ENCODE measurements around the gene SMYD3. TPM values are rescaled to one million over a fixed set of nuclear protein-coding genes. Genes with fewer than 3 reads are reported as not detected.

SMYD3 gene
- polyA plus RNA-seq, 2 of the 4 experiments (the other 2 are of a cell fraction): 18.2 to 35.2 TPM

- peak overlapping the region; percentile 16; the same call in 1 of the 3 replicates for H3K4me2 ChIP-seq
- TF ChIP-seq RAD21 (conservative IDR thresholded peaks at IDR 0.05 in 1 of 2, IDR thresholded peaks at IDR 0.05 in 1 of 2) (no peak), USF2 (IDR thresholded peaks at IDR 0.05) (no peak), HMGXB4 (CRISPR knock-in tag; IDR thresholded peaks at IDR 0.05; ENCODE audit: borderline replicate concordance) (no peak), TP53 (CRISPR knock-in tag; IDR thresholded peaks at IDR 0.05) (no peak), POLR2A (IDR thresholded peaks at IDR 0.05; ENCODE audit: low read length) (no peak), POLR2AphosphoS2 (conservative IDR thresholded peaks at IDR 0.05; ENCODE audit: low read length) (no peak), HDAC2 (IDR thresholded peaks at IDR 0.05) (no peak), BHLHE40 (IDR thresholded peaks at IDR 0.05; ENCODE audit: low read depth, low read length) (no peak), ESRRA (IDR thresholded peaks at IDR 0.05; ENCODE audit: borderline replicate concordance, low read length) (no peak), ZNF302 (CRISPR knock-in tag; IDR thresholded peaks at IDR 0.05) (no peak), E2F6 (IDR thresholded peaks at IDR 0.05; ENCODE audit: borderline replicate concordance, low read depth) (no peak)
- TF ChIP-seq, protein P1, sequence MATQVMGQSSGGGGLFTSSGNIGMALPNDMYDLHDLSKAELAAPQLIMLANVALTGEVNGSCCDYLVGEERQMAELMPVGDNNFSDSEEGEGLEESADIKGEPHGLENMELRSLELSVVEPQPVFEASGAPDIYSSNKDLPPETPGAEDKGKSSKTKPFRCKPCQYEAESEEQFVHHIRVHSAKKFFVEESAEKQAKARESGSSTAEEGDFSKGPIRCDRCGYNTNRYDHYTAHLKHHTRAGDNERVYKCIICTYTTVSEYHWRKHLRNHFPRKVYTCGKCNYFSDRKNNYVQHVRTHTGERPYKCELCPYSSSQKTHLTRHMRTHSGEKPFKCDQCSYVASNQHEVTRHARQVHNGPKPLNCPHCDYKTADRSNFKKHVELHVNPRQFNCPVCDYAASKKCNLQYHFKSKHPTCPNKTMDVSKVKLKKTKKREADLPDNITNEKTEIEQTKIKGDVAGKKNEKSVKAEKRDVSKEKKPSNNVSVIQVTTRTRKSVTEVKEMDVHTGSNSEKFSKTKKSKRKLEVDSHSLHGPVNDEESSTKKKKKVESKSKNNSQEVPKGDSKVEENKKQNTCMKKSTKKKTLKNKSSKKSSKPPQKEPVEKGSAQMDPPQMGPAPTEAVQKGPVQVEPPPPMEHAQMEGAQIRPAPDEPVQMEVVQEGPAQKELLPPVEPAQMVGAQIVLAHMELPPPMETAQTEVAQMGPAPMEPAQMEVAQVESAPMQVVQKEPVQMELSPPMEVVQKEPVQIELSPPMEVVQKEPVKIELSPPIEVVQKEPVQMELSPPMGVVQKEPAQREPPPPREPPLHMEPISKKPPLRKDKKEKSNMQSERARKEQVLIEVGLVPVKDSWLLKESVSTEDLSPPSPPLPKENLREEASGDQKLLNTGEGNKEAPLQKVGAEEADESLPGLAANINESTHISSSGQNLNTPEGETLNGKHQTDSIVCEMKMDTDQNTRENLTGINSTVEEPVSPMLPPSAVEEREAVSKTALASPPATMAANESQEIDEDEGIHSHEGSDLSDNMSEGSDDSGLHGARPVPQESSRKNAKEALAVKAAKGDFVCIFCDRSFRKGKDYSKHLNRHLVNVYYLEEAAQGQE (IDR thresholded peaks at IDR 0.05): no peak
- peak overlapping the region; percentile 28 to 50; a peak in 3 of 6 replicates for H3K27ac ChIP-seq
- CTCF ChIA-PET: interaction anchor here (2.0 kb wide), 1 partner anchor 845 kb away, joined by 7 read pairs; no protein-coding TSS in a partner anchor
- no peak overlapping the region for H3K4me3 ChIP-seq
- peak in 1 of 2 experiments; percentile 29 for DNase-seq (ENCODE audit: low read depth in 1 of 2, low spot score in 1 of 2)
- 53% methylated on average over 7 of the region's 7 CpGs for whole genome bisulfite sequencing (ENCODE audit: missing lambda C conversion rate)
- FAIRE-seq: no peak
- H3K4me1 ChIP-seq: peaks cover 5% of the 10 kb centered on the region
- ATAC-seq: peak; percentile 67 to 73
- H3K9me3 ChIP-seq: no peaks in the 10 kb centered on the region
- POLR2A ChIA-PET: interaction anchor here (0.5 kb wide), 1 partner anchor 285 kb away, joined by 4 read pairs; no protein-coding TSS in a partner anchor
Observed at GRCh38 chr1:245997471-245998258, 509.4 kb downstream of the SMYD3 start.

DNA sequence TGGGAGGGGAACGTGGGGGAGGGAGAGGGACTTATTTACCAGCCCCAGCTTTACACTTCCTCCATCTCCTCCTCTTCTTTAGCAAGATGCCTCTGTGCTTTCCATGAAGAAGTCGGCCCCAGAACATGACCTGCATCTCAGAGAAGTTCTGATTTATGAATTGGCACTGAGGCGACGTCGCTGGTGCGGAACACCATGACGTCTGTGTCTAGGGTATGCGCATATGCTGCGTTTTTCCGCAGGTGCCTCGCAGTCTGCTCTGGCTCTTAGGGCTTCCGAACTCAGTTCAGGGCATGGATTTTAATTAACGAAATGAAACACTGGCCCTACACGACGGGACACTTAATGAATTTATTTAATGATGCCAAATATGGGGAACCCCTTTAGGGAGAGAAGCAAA lies 510.3 kb downstream of the SMYD3 start:
- ChIA-PET POLR2A (no interaction called here), CTCF (no interaction called here)
- H3K9me3 ChIP-seq: no peaks in the 10 kb centered on the region
- TF ChIP-seq GATA3 (IDR thresholded peaks at IDR 0.05; ENCODE audit: borderline replicate concordance) (no peak), JUN (IDR thresholded peaks at IDR 0.05) (no peak), JUNB (IDR thresholded peaks at IDR 0.05) (no peak), CHD4 (IDR thresholded peaks at IDR 0.05; ENCODE audit: borderline replicate concordance) (no peak), SREBF2 (IDR thresholded peaks at IDR 0.05) (no peak), FOXS1 (CRISPR knock-in tag; IDR thresholded peaks at IDR 0.05) (no peak), PHF8 (IDR thresholded peaks at IDR 0.05; ENCODE audit: borderline replicate concordance, low read depth) (no peak), RNF2 (IDR thresholded peaks at IDR 0.05; ENCODE audit: borderline replicate concordance, low read depth) (no peak), FOSL2 (IDR thresholded peaks at IDR 0.05) (no peak), FOSL2 (CRISPR knock-in tag; IDR thresholded peaks at IDR 0.05) (no peak), CHD2 (IDR thresholded peaks at IDR 0.05; ENCODE audit: low read length, partially characterized antibody) (no peak)
- TF ChIP-seq, protein P1 (IDR thresholded peaks at IDR 0.05): no peak
- TF ChIP-seq, protein P2, sequence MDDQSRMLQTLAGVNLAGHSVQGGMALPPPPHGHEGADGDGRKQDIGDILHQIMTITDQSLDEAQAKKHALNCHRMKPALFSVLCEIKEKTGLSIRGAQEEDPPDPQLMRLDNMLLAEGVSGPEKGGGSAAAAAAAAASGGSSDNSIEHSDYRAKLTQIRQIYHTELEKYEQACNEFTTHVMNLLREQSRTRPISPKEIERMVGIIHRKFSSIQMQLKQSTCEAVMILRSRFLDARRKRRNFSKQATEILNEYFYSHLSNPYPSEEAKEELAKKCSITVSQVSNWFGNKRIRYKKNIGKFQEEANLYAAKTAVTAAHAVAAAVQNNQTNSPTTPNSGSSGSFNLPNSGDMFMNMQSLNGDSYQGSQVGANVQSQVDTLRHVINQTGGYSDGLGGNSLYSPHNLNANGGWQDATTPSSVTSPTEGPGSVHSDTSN (IDR thresholded peaks at IDR 0.05): no peak
- no peak for FAIRE-seq
- 89% methylated on average over 15 of the region's 15 CpGs for WGBS (ENCODE audit: missing lambda C conversion rate)
- no peak overlapping the region for H3K27ac ChIP-seq
- no peak overlapping the region for H3K4me3 ChIP-seq
- no peak for ATAC-seq
- DNase-seq (ENCODE audit: low read depth in 1 of 2, low spot score in 1 of 2): no peak
- H3K4me1 ChIP-seq: peaks cover 5% of the 10 kb centered on the region
- H3K4me2 ChIP-seq: no peak overlapping the region
